Activated CD4-positive, alpha-beta memory T cell treated with anti-CD3 and anti-CD28 coated beads for 36 hours (primary cell): Measurements from ENCODE around the gene CLEC2A. TPM values are rescaled to one million over a fixed set of nuclear protein-coding genes. Genes with fewer than 3 reads are reported as not detected.
"Not testable (repeated sequence)": the region's sequence is repeated elsewhere in the genome, so short reads cannot be mapped to it uniquely, and the experiment has no call there.

ENCODE experiments used
- CTCF ChIA-PET: fragments of 350-600 bp; sonication (Branson Sonifier 250); formaldehyde crosslinking; loops from one replicate; lab custom pipeline; 2021; ENCODE audit warnings: antibody characterized with exemption, inconsistent platforms; lab: Charles Lee
- POLR2A ChIA-PET: fragments of 350-600 bp; sonication (Branson Sonifier 250); formaldehyde crosslinking; loops from one replicate; lab custom pipeline; 2021; ENCODE audit warnings: antibody characterized with exemption; lab: Charles Lee
- DNase-seq: peaks from one replicate; pipeline ENCODE4 v3.0.0-alpha.2; 2020
- H3K27ac Mint-ChIP-seq: one replicate; pipeline ENCODE4 v1.8.0; 2021; ENCODE audit warnings: mixed read lengths
- H3K27me3 Mint-ChIP-seq: one replicate; pipeline ENCODE4 v1.8.0; 2021; ENCODE audit warnings: mixed read lengths
- H3K36me3 Mint-ChIP-seq: one replicate; pipeline ENCODE4 v1.8.0; 2021; ENCODE audit warnings: mixed read lengths
- H3K4me1 Mint-ChIP-seq: one replicate; pipeline ENCODE4 v1.8.0; 2021; ENCODE audit warnings: low read depth, mixed read lengths
- H3K4me3 Mint-ChIP-seq: one replicate; pipeline ENCODE4 v1.8.0; 2021; ENCODE audit warnings: mild to moderate bottlenecking, mixed read lengths
- H3K9me3 Mint-ChIP-seq: one replicate; pipeline ENCODE4 v1.8.0; 2021; ENCODE audit warnings: mixed read lengths
- intact Hi-C: fragments of 100-400 bp; cut with micrococcal nuclease; formaldehyde crosslinking; loops from one replicate; pipeline ENCODE4 v1.15.1; 2023
- total RNA-seq, 2 experiments: library from RNA; stranded (reverse); gene quantifications; one replicate each; pipeline ENCODE4 v1.2.3, GENCODE V29; 2021

CLEC2A gene
- total RNA-seq, 2 experiments from 2014 or later, result not detected

- Mint-ChIP-seq H3K36me3 (peaks cover 12% of the 10 kb centered on the region), H3K4me1 (peaks cover 19% of the 10 kb centered on the region), H3K27ac (peak overlapping the region; percentile 39), H3K4me3 (no peak overlapping the region), H3K9me3 (peaks cover 48% of the 10 kb centered on the region), H3K27me3 (no peaks in the 10 kb centered on the region)
- DNase-seq, result peak; percentile 24
- CTCF ChIA-PET, result interaction anchor here (0.9 to 4.1 kb wide), 5 partner anchors 12 to 157 kb away, joined by 4 to 15 read pairs (median 4); no protein-coding TSS in a partner anchor
- POLR2A ChIA-PET, result interaction anchor here (1.2 to 1.4 kb wide), 2 partner anchors 42 to 96 kb away, joined by 3 to 4 read pairs; no protein-coding TSS in a partner anchor
- intact Hi-C loops, result no loop called here
Measured at GRCh38 chr12:9906873-9907272, 25.3 kb downstream of the CLEC2A start.

- Mint-ChIP-seq H3K27ac (no peak overlapping the region), H3K4me3 (no peak overlapping the region), H3K4me1 (peaks cover 15% of the 10 kb centered on the region), H3K9me3 (peaks cover 18% of the 10 kb centered on the region), H3K27me3 (peaks cover 3% of the 10 kb centered on the region), H3K36me3 (peaks cover 2% of the 10 kb centered on the region)
- ChIA-PET POLR2A (no interaction called here), CTCF (no interaction called here)
- DNase-seq, result no peak
- intact Hi-C loops, result no loop called here
Measured at GRCh38 chr12:9902539-9903228, 29.5 kb downstream of the CLEC2A start.

- POLR2A ChIA-PET, result no interaction called here
Measured at GRCh38 chr12:9900930-9901329, 31.2 kb downstream of the CLEC2A start.

GRCh38 chr12:9899209-9899608 lies 33.0 kb downstream of the CLEC2A start:
- ChIA-PET CTCF (no interaction called here), POLR2A (no interaction called here)
- Mint-ChIP-seq H3K4me1 (no peaks in the 10 kb centered on the region), H3K27ac (no peak overlapping the region), H3K9me3 (peaks cover 18% of the 10 kb centered on the region), H3K4me3 (no peak overlapping the region), H3K27me3 (peaks cover 4% of the 10 kb centered on the region), H3K36me3 (peaks cover 2% of the 10 kb centered on the region)
- no peak for DNase-seq
- intact Hi-C loops, result no loop called here

More at GRCh38 chr12:9900930-9901329, 31.2 kb downstream of the CLEC2A start:
- Mint-ChIP-seq H3K27me3 (peaks cover 3% of the 10 kb centered on the region), H3K4me3 (no peak overlapping the region), H3K9me3 (peaks cover 18% of the 10 kb centered on the region), H3K4me1 (no peaks in the 10 kb centered on the region), H3K36me3 (peaks cover 2% of the 10 kb centered on the region), H3K27ac (no peak overlapping the region)
- no peak for DNase-seq
- CTCF ChIA-PET, result no interaction called here
- intact Hi-C loops, result no loop called here

- POLR2A ChIA-PET, result no interaction called here
- Mint-ChIP-seq H3K4me1 (no peaks in the 10 kb centered on the region), H3K9me3 (peaks cover 8% of the 10 kb centered on the region), H3K36me3 (peaks cover 2% of the 10 kb centered on the region), H3K4me3 (no peak overlapping the region), H3K27me3 (peaks cover 4% of the 10 kb centered on the region), H3K27ac (no peak overlapping the region)
- no peak for DNase-seq
- CTCF ChIA-PET, result no interaction called here
- intact Hi-C loops, result no loop called here
Measured at GRCh38 chr12:9897535-9897934, 34.6 kb downstream of the CLEC2A start.

- H3K4me1 Mint-ChIP-seq, result no peaks in the 10 kb centered on the region
- H3K9me3 Mint-ChIP-seq, result no peaks in the 10 kb centered on the region
- ChIA-PET POLR2A (no interaction called here), CTCF (interaction anchor here (1.1 to 1.4 kb wide), 3 partner anchors 30 to 152 kb away, joined by 4 read pairs; no protein-coding TSS in a partner anchor)
- H3K27me3 Mint-ChIP-seq, result peaks cover 4% of the 10 kb centered on the region
- no peak for DNase-seq
- no peak overlapping the region for H3K27ac Mint-ChIP-seq
- no peak overlapping the region for H3K4me3 Mint-ChIP-seq
- intact Hi-C loops, result no loop called here
- H3K36me3 Mint-ChIP-seq, result no peaks in the 10 kb centered on the region
Measured at GRCh38 chr12:9895215-9895971, 36.8 kb downstream of the CLEC2A start.

- H3K27me3 Mint-ChIP-seq, result no peaks in the 10 kb centered on the region
- H3K4me3 Mint-ChIP-seq, result no peak overlapping the region
- H3K4me1 Mint-ChIP-seq, result peaks cover 5% of the 10 kb centered on the region
- POLR2A ChIA-PET, result no interaction called here
- CTCF ChIA-PET, result no interaction called here
- no peaks in the 10 kb centered on the region for H3K9me3 Mint-ChIP-seq
- no peak for DNase-seq
- H3K36me3 Mint-ChIP-seq, result no peaks in the 10 kb centered on the region
- intact Hi-C loops, result no loop called here
- H3K27ac Mint-ChIP-seq, result no peak overlapping the region
Measured at GRCh38 chr12:9888665-9889273, 43.4 kb downstream of the CLEC2A start.

GRCh38 chr12:9883175-9883574 lies 49.0 kb downstream of the CLEC2A start:
- CTCF ChIA-PET, result no interaction called here

GRCh38 chr12:9881988-9882387 lies 50.2 kb downstream of the CLEC2A start:
- ChIA-PET CTCF (no interaction called here), POLR2A (no interaction called here)
- no peaks in the 10 kb centered on the region for H3K9me3 Mint-ChIP-seq
- peaks cover 2% of the 10 kb centered on the region for H3K4me1 Mint-ChIP-seq
- H3K36me3 Mint-ChIP-seq, result no peaks in the 10 kb centered on the region
- intact Hi-C loops, result no loop called here
- no peak for DNase-seq
- no peaks in the 10 kb centered on the region for H3K27me3 Mint-ChIP-seq
- H3K27ac Mint-ChIP-seq, result no peak overlapping the region
- no peak overlapping the region for H3K4me3 Mint-ChIP-seq

More at GRCh38 chr12:9883175-9883574, 49.0 kb downstream of the CLEC2A start:
- Mint-ChIP-seq H3K27me3 (no peaks in the 10 kb centered on the region), H3K27ac (no peak overlapping the region), H3K9me3 (no peaks in the 10 kb centered on the region), H3K4me1 (peaks cover 2% of the 10 kb centered on the region), H3K4me3 (no peak overlapping the region), H3K36me3 (no peaks in the 10 kb centered on the region)
- no peak for DNase-seq
- intact Hi-C loops, result no loop called here
- POLR2A ChIA-PET, result no interaction called here

GRCh38 chr12:9881246-9881645 lies 50.9 kb downstream of the CLEC2A start, which contains the start of gene KLRF2:
Gene KLRF2 (plus strand): TSS chr12:9881489. CDS start chr12:9881596, 107 bp downstream.
- intact Hi-C loops, result no loop called here
- no peak for DNase-seq
- no peak within 1 kb of the TSS for H3K4me3 Mint-ChIP-seq
- H3K27me3 Mint-ChIP-seq, result no peaks in the 10 kb centered on the region
- CTCF ChIA-PET, result no interaction called here
- POLR2A ChIA-PET, result no interaction called here
- H3K36me3 Mint-ChIP-seq, result no peaks in the 10 kb centered on the region
- no peak within 1 kb of the TSS for H3K27ac Mint-ChIP-seq
- H3K4me1 Mint-ChIP-seq, result peaks cover 2% of the 10 kb centered on the region
- no peaks in the 10 kb centered on the region for H3K9me3 Mint-ChIP-seq

- H3K4me1 Mint-ChIP-seq, result peaks cover 2% of the 10 kb centered on the region
- no peaks in the 10 kb centered on the region for H3K9me3 Mint-ChIP-seq
- no peaks in the 10 kb centered on the region for H3K27me3 Mint-ChIP-seq
- ChIA-PET POLR2A (no interaction called here), CTCF (interaction anchor here (1.1 to 1.2 kb wide), 2 partner anchors 29 to 130 kb away, joined by 3 to 4 read pairs; no protein-coding TSS in a partner anchor)
- no peak for DNase-seq
- intact Hi-C loops, result no loop called here
- no peak overlapping the region for H3K27ac Mint-ChIP-seq
- H3K36me3 Mint-ChIP-seq, result no peaks in the 10 kb centered on the region
- no peak overlapping the region for H3K4me3 Mint-ChIP-seq
Measured at GRCh38 chr12:9880532-9881078, 51.6 kb downstream of the CLEC2A start.

- DNase-seq, intact Hi-C loops, H3K36me3 Mint-ChIP-seq, POLR2A ChIA-PET, H3K27ac Mint-ChIP-seq, H3K27me3 Mint-ChIP-seq, H3K9me3 Mint-ChIP-seq, H3K4me1 Mint-ChIP-seq, H3K4me3 Mint-ChIP-seq: not testable (repeated sequence)
- CTCF ChIA-PET, result interaction anchor here (1.1 kb wide), 1 partner anchor 127 kb away, joined by 3 read pairs; no protein-coding TSS in a partner anchor
Measured at GRCh38 chr12:9876120-9876519, 56.0 kb downstream of the CLEC2A start.
